ENCODE data around the gene APC2.
"Not testable (repeated sequence)": the region's sequence is repeated elsewhere in the genome, so short reads cannot be mapped to it uniquely, and the experiment has no call there.

Gene APC2

DNA sequence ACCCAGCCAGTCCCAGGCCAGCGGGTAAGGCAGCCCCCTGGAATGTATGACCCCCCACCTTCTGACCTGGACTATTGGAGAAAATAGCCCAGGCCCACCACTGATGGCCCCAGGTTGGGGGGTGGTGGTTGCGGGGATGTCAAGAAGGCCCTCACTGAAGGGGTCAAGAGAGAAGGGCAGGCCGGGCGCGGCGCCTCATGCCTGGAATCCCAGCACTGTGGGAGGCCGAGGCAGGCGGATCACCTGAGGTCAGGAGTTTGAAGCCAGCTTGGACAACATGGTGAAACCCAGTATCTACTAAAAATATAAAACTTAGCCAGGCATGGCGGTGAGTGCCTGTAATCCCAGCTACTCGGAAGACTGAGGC is 64.4 kb downstream of the APC2 start:
- DNase-seq, result no peak

DNA sequence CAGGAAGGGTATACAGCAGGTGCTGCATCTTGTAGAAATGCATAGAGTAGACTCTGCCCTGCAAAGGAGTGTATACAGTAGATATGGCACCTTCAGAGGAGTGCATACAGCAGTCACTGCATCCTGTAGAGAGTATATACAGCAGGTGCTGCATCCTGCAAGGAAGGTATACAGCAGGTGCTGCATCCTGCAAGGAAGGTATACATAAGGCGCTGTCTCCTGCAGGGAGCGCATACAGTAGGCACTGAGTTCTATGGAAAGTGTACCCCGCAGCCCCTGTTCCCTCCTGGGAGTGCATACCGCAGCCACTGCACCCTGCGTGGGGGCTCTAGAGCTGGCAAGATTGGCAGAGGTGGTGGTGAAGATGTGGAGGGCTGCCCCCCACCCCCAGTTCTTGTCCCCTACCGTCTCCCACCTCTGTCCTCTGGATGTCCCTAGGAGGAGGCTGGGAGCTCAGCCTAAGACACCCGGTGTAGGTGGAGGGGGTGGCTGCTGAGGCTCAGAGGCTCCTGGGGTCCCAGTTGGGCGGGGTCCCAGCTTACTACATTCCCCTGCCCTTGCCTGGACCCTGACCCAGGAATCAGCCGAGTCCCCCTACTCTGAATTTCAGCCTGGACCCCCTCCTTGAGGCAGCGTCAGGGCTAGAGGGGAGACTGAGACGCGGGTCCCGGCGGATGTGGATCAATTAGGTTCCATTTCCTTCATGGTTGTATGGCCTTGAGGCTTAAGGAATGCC is 65.2 kb downstream of the APC2 start:
- DNase-seq, result no peak

DNA sequence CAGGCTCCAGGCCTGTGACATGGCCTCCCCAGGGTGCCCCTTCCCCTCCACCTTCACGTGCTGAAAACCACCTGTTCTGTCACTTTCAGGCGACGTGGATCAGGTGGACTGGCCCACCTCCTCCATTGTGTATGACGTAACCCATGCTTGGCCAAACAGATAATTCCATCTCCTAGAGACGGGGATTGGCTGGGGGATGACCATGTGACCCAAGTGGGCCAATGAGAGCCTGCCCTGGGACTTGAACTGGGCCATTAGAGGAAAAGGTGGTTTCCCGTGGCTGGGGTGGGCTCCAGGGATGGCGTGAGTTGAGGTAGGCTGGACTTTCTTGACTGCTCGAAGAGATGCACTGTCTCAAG is 66.5 kb downstream of the APC2 start:
- no peak for DNase-seq

DNA sequence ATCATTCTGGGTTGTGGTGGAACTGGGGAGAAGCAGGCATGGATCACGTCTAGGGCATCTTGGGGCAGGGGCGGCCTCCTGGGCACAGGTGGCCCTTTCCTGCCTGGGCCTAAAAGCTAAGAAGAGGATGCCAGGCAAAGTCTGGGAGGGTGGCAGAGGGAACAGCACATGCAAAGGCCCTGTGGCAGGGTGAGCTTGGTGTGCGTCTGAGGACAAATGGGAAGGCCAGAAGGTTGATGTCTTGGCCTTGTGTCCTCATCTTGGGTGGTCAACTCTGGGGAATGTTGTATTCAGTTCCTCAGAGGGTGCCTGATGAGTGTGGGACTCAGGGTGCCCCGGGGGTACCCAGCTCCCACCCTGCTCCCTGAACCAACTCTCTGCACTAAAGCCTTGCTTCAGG is 68.5 kb downstream of the APC2 start:
- DNase-seq, result no peak

DNA sequence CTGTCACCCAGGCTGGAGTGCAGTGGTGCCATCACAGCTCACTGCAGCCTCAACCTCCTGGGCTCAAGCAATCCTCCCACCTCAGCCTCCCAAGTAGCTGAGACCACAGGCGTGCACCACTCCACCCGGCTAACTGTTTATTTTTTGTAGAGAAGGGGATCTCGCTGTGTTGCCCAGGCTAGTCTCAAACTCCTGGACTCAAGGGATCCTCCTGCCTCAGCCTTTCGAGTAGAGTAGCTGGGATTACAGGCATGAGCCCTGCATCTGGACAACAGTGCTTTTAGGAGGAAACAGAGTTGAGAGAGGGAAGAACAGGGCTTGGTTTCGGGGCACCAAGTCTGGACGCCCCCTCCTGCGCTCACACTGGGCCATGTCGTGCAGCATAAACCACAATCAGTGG is 69.9 kb downstream of the APC2 start:
- DNase-seq, result not testable (repeated sequence)

DNA sequence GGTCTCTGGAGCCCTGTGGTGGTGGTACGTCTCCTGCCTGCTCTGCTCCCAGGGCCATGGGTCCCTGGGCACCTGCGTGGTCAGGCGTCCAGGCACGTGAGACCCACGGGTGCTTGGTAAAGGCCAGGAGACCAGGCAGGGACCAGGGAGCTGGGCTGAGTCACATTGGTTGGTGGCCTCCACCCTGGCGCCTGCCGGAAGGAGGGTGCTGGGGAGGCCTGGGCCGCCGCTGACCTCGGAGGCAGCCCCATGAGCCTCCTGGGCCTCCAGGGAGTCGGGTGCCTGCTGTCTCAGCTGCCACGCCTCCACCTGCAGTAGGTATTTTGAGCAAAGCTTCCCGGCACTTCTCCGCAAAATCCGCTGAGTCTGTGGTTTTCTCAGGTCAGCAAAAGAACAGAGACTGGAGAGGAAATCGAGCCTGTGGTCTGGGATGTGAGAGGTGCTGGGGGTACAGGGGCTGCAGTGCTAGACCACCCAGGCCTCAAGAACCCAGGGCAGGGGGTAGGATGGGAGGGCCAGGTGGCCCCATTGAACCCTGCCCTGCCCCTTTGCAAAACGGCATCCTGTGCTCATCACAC is 70.4 kb downstream of the APC2 start:
- DNase-seq, result no peak

DNA sequence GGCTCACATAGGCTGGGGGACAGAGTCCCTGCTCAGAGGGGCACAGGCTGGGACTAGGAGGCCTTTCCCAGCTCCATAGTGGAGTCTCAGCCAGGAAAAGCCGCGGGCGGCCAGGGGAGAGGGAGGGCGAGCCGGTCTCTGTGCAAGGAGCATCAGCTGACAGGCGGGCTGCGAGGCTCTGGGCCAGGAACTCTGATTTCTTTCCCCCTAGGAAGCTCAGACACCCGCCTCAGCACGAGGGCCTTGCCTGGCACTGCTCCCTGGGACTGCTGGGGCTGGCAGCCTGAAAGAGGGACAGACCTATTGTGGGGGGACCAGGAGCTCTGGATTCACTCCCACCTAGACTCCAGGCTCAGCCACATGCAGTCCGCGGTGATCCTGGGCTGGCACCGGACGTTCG is 71.7 kb downstream of the APC2 start:
- DNase-seq, result no peak

DNA sequence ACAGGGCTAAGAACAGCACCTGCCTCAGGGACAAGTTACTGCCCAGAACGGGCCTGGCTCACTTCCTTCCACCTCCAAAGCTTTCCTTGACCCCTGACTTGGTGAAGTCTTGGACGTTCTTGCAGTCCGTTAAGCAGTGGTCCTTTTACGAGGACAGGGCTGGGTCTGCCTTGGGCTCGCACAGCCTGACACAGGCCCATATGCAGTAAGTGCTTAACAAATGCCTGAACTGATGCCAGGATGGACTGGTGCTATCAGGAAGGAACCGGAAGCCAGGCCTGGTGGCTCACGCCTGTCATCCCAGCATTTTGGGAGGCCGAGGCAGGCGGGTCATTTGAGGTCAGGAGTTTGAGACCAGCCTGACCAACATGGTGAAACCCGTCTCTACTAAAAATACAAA is 72.1 kb downstream of the APC2 start:
- no peak for DNase-seq

DNA sequence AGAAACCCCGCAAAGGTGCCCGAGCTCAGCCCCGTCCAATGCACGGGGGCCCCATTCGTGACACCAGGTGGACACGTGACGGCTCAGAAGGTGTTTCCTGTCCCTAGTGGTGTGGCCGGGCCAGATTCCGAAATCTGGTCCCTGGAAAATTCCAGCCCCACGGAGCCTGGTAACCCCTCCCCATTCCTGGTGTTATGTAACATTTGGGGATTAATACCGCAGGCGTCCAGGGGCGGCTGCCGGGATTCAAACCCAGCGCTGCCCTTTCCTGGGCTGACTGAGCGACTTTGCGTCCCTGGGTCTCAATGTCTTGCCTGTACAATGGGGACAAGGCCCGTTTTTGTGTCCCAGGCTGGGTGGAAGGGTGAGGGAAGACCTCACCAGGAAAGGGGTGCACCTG is 72.9 kb downstream of the APC2 start:
- DNase-seq, result no peak

Data from NCI-H2227 treated with DMSO at 0.1 percent for 48 hours (cell line).